ENCODE measurements around the gene LTBP2.
"Not testable (repeated sequence)": the region's sequence is repeated elsewhere in the genome, so short reads cannot be mapped to it uniquely, and the experiment has no call there.

Gene LTBP2

GRCh38 chr14:74474376-74474775, 137.7 kb downstream of the LTBP2 start:
- no peak for DNase-seq

GRCh38 chr14:74472601-74473000, 139.4 kb downstream of the LTBP2 start:
- no peak for DNase-seq

DNA sequence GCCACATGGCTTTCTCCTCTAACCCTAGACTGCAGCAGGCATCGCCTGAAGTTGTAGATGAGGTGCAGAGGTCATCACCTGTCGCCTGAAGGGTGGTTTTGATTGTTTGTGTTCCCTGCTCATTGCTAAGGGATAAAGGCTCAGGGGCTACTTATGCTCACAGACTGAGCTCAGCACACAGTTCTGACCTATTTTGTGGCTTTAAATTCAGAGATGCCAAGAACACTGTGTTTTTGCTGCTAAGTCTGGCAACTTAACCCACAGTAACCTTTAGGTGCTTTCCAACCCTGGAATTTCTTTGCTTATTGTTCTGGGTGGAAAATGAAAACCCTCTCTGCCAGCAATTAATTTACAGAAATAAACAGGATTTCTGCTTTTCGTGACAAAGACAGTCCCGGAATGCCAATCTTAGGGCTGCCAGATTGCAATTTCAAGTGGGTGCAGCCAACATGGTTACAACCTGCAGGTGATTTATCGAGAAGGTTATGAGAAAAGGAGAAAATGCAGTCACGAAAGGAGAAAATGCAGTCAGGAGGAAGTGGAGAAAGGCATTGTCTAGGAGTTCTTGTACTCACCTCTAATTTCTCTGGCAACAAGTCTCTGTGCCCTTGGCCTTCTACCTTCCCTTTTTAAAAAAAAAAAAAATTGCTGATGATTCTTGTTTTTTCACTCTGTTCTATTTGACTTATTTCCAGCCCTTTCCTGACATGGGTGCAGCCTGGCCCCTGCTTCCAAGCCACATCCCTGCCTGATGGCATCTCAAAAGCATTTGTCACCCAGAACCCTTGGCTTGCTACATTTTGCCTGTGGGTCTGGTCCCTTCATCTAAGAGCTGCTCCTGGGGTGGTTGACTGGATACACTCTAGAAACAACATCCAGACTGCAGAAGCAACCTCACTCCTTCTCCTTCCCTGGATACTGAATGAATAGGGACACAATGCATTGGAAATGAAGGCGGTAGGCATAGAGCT, 142.2 kb downstream of the LTBP2 start:
- DNase-seq: no peak

GRCh38 chr14:74468513-74468912, 143.5 kb downstream of the LTBP2 start:
- DNase-seq: no peak

- DNase-seq: no peak
These were observed 146.7 kb downstream of the LTBP2 start for GRCh38 chr14:74465335-74465734.

DNA sequence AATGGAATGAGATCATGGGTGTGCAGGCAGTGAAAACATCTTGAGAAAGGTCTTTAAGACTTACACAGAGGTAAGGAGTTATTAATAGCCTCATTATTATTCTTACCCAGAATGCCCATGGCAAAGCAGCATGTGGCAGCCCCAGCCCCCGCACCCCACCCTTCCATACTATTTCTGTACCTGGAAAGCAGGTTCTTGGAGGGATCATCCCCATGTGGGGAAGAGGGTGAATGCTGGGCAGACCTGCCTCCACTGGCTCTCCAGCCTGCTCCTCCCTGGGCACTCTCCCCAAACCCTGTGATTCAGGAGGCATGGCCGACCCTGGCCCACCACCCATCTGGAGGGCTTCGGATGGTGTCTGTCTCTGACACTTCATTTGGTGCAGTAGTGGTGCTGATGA, 147.3 kb downstream of the LTBP2 start:
- DNase-seq: no peak

DNA sequence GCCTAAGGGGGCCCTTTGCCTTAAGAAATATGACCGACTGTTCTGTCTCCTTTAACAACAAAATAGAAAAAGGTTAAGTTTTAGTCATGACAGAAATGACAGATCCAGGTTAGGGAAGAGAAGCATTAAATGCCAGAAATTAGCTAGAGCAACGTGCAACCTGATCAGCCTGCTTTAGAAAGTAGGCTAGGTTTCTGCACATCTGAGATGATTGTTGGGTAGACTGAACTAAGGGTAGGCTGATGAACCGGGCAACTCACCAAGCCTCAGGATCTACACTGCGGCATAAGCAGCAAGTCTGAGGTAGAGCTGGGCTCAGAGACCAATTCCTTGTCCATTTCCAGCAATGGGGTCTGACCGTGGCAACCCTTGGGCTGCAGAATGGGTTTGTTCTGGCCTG, 148.3 kb downstream of the LTBP2 start:
- DNase-seq: no peak

DNA sequence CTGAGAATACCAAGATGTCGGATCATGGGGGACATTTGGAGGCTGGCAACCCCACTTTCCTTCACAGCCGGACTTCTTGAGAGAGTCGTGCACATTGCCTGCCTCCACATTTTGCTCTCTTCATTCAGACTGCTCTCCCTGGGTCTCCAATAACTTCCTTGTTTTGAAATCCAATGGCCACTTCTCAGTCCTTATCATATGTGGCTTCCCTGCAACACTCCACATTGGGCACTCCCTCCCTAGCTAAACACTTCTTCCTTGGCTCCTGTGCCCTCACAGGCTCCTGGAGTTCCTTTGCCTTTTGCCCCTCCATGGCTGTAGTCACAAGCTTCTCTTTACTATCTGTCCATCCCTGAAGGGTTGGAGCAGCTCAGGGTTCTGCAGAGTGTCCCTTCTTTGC, 149.0 kb downstream of the LTBP2 start:
- DNase-seq: no peak

DNA sequence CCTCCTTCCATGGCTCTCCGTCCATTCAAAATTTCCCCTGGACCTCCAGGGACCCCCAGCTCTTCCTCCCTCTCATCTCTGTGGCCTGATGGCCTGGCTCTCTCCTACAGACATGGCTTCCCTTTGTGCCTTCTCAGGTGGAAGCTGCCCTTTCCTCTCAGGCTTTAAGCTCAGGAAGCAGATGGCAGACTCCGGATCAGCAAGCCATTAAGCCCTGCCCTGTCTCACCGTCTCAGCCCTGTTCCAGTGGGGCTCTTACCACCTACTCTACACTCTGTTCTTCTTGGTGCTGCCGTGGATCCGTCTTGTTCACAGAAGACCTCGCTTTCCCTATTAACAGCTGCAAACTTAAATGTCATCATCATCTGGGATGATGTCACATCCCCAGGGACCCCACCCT, 152.1 kb downstream of the LTBP2 start:
- DNase-seq: no peak

- DNase-seq: peak; percentile 19
These were observed 152.6 kb downstream of the LTBP2 start for GRCh38 chr14:74459289-74459946.

GRCh38 chr14:74457565-74457895, 154.5 kb downstream of the LTBP2 start:
- DNase-seq: no peak

DNA sequence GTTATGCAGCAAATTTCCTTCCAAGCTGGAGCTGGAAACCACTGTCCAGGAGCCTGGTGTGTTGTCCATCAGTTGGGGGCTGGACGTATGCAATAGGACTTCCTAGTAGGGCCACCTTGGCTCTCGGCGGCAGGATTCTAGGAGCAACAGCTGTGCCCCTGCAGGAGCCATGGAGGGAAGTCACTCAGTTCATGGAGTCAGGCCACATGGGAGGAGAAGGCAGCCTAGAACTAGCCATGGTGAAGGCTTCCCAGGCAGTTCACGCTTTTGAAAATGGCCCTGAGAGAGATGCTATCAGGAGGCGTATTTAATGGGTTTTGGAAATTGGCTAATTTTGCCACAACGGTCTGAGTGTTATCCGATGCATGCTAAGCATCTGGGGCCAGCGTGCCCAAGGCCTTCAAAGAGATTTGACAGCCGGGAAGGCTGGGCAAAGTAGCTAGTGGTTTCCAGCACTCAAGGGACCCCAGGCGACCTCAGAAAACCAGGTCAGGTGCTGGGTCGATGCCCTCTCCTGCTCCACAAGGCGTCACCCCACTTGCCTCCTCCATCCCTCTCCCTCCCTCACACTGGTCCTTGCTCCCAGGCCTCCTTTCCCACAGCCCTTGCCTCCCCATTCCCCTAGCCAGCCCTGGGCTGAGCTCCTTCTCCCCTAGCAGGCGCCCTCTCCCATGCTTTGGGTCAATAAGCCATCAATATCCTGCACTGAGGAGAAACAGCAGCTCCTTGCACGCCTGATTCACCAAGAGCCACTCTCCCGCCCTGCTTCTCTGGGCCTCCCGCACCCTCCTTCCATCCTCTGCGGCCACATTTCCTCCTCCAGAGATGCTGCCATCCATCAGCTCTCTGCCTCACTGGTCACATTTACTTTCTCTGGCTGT, 155.1 kb downstream of the LTBP2 start:
- no peak for DNase-seq

GRCh38 chr14:74454397-74454796, 157.6 kb downstream of the LTBP2 start:
- DNase-seq: not testable (repeated sequence)

Data from activated CD8-positive, alpha-beta memory T cell treated with anti-CD3 and anti-CD28 coated beads, Interleukin-2, amount 50 U/mL, for 4 hours (primary cell).